WTC11 (cell line): ENCODE data around the gene EVC2. TPM values are rescaled to one million over a fixed set of nuclear protein-coding genes. Genes with fewer than 3 reads are reported as not detected.

Source experiments
- ATAC-seq: fragments of 200-7000 bp; cut with Tn5 transposase; 2 replicates; pipeline ENCODE4 v1.10.0; 2021; ENCODE audit warnings: mild to moderate bottlenecking, moderate library complexity
- CTCF ChIA-PET: fragments of 300-600 bp; sonication (Branson Sonifier 250); formaldehyde crosslinking; loops from one replicate; lab custom pipeline; 2021; ENCODE audit warnings: antibody characterized with exemption; lab: Charles Lee
- POLR2A ChIA-PET: fragments of 350-600 bp; sonication (Branson Sonifier 250); formaldehyde crosslinking; loops from one replicate; lab custom pipeline; 2021; ENCODE audit warnings: antibody characterized with exemption; lab: Charles Lee
- DNase-seq: peaks from one replicate; pipeline ENCODE4 v3.0.0; 2021; ENCODE audit warnings: low spot score
- H3K27ac Mint-ChIP-seq: 2 replicates; pipeline ENCODE4 v1.8.0; 2021; ENCODE audit warnings: mixed read lengths
- H3K27me3 Mint-ChIP-seq: 2 replicates; pipeline ENCODE4 v1.8.0; 2021; ENCODE audit warnings: low read depth, mild to moderate bottlenecking, moderate library complexity, mixed read lengths
- H3K36me3 Mint-ChIP-seq: 2 replicates; pipeline ENCODE4 v1.8.0; 2021; ENCODE audit warnings: mixed read lengths
- H3K4me1 Mint-ChIP-seq: 2 replicates; pipeline ENCODE4 v1.8.0; 2022; ENCODE audit warnings: mixed read lengths
- H3K4me3 Mint-ChIP-seq: 2 replicates; pipeline ENCODE4 v1.8.0; 2021; ENCODE audit warnings: mild to moderate bottlenecking, moderate library complexity, mixed read lengths
- H3K9me3 Mint-ChIP-seq: 2 replicates; pipeline ENCODE4 v1.8.0; 2021; ENCODE audit warnings: mixed read lengths
- ARID4B ChIP-seq: sonication (generic); formaldehyde crosslinking; IDR thresholded peaks from 2 replicates; pipeline ENCODE4 v1.8.0; 2023; ENCODE audit warnings: missing genetic modification reagents, mild to moderate bottlenecking, borderline replicate concordance
- FOXP1 ChIP-seq: sonication (generic); formaldehyde crosslinking; IDR thresholded peaks from 2 replicates; pipeline ENCODE4 v1.8.0; 2022; ENCODE audit warnings: missing genetic modification reagents, mild to moderate bottlenecking, moderate library complexity, borderline replicate concordance
- GABPB1 ChIP-seq: sonication (generic); formaldehyde crosslinking; IDR thresholded peaks from 2 replicates; pipeline ENCODE4 v1.8.1; 2023; ENCODE audit warnings: mild to moderate bottlenecking, missing genetic modification reagents
- TP53 ChIP-seq: sonication (generic); formaldehyde crosslinking; IDR thresholded peaks from 2 replicates; pipeline ENCODE4 v1.8.1; 2023; ENCODE audit warnings: mild to moderate bottlenecking, missing genetic modification reagents
- ZBTB43 ChIP-seq: sonication (generic); formaldehyde crosslinking; IDR thresholded peaks from 2 replicates; pipeline ENCODE4 v1.8.1; 2023; ENCODE audit warnings: mild to moderate bottlenecking, missing genetic modification reagents
- ZNF425 ChIP-seq: fragments of 250-450 bp; sonication (Bioruptor Pico); conservative IDR thresholded peaks from 2 replicates; pipeline ENCODE4 v1.9.0; 2021; ENCODE audit warnings: mild to moderate bottlenecking
- ZNF671 ChIP-seq: fragments of 250-450 bp; sonication (Bioruptor Pico); IDR thresholded peaks from 2 replicates; pipeline ENCODE4 v1.8.0; 2021; ENCODE audit warnings: mild to moderate bottlenecking
- total RNA-seq: library from RNA; stranded (reverse); gene quantifications from 3 replicates; pipeline ENCODE4 v1.2.3, GENCODE V29; 2021

Gene EVC2
- total RNA-seq, 1 experiment from 2014 or later: 4.8 TPM

GRCh38 chr4:5751666-5752375, 43.5 kb upstream of the EVC2 start:
- H3K27ac Mint-ChIP-seq: peak overlapping the region; percentile 87
- ATAC-seq (no peak; the same call in 1 of the 2 replicates), DNase-seq (no peak)
- H3K9me3 Mint-ChIP-seq: no peaks in the 10 kb centered on the region
- H3K27me3 Mint-ChIP-seq: no peaks in the 10 kb centered on the region; the same call in 1 of the 2 replicates
- TF ChIP-seq ZNF671 (CRISPR knock-in tag) (no peak), ZBTB43 (CRISPR knock-in tag) (0 out of 2 replicates have a peak, but pooled peaks have one; percentile 28)
- H3K36me3 Mint-ChIP-seq: peaks cover 32% of the 10 kb centered on the region
- peak overlapping the region; percentile 16; the same call in 1 of the 2 replicates for H3K4me3 Mint-ChIP-seq
- ChIA-PET CTCF (interaction anchor here (1.3 to 2.3 kb wide), 5 partner anchors 14 to 352 kb away, joined by 3 to 8 read pairs (median 6); partner anchors contain the start of gene EVC), POLR2A (no interaction called here)
- H3K4me1 Mint-ChIP-seq: peaks cover 42% of the 10 kb centered on the region

- Mint-ChIP-seq H3K4me3 (peak overlapping the region; percentile 16; the same call in 1 of the 2 replicates), H3K9me3 (no peaks in the 10 kb centered on the region), H3K4me1 (peaks cover 42% of the 10 kb centered on the region), H3K27me3 (no peaks in the 10 kb centered on the region; the same call in 1 of the 2 replicates), H3K27ac (peak overlapping the region; percentile 87), H3K36me3 (peaks cover 33% of the 10 kb centered on the region)
- CTCF ChIA-PET: interaction anchor here (2.2 to 2.3 kb wide), 2 partner anchors 14 to 351 kb away, joined by 5 to 8 read pairs; no protein-coding TSS in a partner anchor
- TF ChIP-seq FOXP1 (CRISPR knock-in tag): peak; percentile 40; the same call in 1 of the 2 replicates
- TF ChIP-seq ARID4B (CRISPR knock-in tag): no peak
- DNase-seq (no peak), ATAC-seq (no peak)
- POLR2A ChIA-PET: no interaction called here
Measured at GRCh38 chr4:5750946-5751665, 42.7 kb upstream of the EVC2 start.

GRCh38 chr4:5750052-5750945, 41.9 kb upstream of the EVC2 start:
- POLR2A ChIA-PET: no interaction called here

More at GRCh38 chr4:5750052-5750945, 41.9 kb upstream of the EVC2 start:
- no peak overlapping the region for H3K4me3 Mint-ChIP-seq
- TF ChIP-seq TP53 (CRISPR knock-in tag) (no peak), ZNF425 (CRISPR knock-in tag) (no peak), GABPB1 (CRISPR knock-in tag) (no peak)
- H3K36me3 Mint-ChIP-seq: peaks cover 34% of the 10 kb centered on the region
- DNase-seq: no peak
- peak overlapping the region; percentile 14; the same call in 1 of the 2 replicates for H3K27ac Mint-ChIP-seq
- no peaks in the 10 kb centered on the region for H3K9me3 Mint-ChIP-seq
- CTCF ChIA-PET: interaction anchor here (2.2 to 2.3 kb wide), 2 partner anchors 13 to 350 kb away, joined by 5 to 8 read pairs; no protein-coding TSS in a partner anchor
- H3K27me3 Mint-ChIP-seq: no peaks in the 10 kb centered on the region; the same call in 1 of the 2 replicates
- peaks cover 42% of the 10 kb centered on the region for H3K4me1 Mint-ChIP-seq
- no peak for ATAC-seq
